Esophagus muscularis mucosa (tissue), 3 donors: ENCODE results near the gene GPA33.

Source experiments
- POLR2A ChIP-seq: fragments of 450-650 bp; IDR thresholded peaks from one replicate; pipeline ENCODE4 v1.6.1; 2017; ENCODE audit warnings: antibody characterized with exemption, moderate library complexity, mild to moderate bottlenecking, low read depth
- TF ChIP-seq, protein P1 (sequence below), 3 experiments: fragments of 200-600 bp in 2 of 3; fragments of 450-650 bp in 1 of 3; sonication (generic) in 2 of 3; IDR thresholded peaks; one replicate each; pipeline ENCODE4 v1.5.1; 2017 to 2019; ENCODE audit warnings: antibody characterized with exemption in 3 of 3, mild to moderate bottlenecking in 2 of 3, moderate library complexity in 1 of 3

DNA sequence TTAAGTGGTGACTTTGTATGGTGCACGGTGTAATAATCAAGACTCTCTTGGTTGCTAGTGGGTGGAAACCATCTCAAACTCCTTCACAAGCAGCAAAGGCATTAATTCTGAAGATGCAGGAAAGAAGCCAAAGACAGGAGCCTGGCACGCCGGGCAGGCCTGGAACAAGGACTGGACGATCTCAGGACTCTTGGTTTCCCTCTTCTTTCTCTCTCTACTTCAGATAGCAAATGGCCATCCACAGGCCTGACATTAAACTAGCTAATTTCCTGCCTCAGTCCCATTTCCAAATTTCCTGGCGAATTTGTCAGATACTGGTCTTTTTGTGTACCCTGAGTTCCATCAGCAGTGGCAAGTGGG, 31.9 kb upstream of the GPA33 start:
- no peak for TF ChIP-seq POLR2A
- TF ChIP-seq, protein P1, sequence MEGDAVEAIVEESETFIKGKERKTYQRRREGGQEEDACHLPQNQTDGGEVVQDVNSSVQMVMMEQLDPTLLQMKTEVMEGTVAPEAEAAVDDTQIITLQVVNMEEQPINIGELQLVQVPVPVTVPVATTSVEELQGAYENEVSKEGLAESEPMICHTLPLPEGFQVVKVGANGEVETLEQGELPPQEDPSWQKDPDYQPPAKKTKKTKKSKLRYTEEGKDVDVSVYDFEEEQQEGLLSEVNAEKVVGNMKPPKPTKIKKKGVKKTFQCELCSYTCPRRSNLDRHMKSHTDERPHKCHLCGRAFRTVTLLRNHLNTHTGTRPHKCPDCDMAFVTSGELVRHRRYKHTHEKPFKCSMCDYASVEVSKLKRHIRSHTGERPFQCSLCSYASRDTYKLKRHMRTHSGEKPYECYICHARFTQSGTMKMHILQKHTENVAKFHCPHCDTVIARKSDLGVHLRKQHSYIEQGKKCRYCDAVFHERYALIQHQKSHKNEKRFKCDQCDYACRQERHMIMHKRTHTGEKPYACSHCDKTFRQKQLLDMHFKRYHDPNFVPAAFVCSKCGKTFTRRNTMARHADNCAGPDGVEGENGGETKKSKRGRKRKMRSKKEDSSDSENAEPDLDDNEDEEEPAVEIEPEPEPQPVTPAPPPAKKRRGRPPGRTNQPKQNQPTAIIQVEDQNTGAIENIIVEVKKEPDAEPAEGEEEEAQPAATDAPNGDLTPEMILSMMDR (IDR thresholded peaks at IDR 0.05) = no peak
